H1 (cell line): ENCODE data around the gene APBA3. TPM values are rescaled to one million over a fixed set of nuclear protein-coding genes. Genes with fewer than 3 reads are reported as not detected.

Experiments
- EP300 ChIP-seq, 2 experiments: IDR thresholded peaks; 1 replicate in 1 of 2; 2 replicates in 1 of 2; pipeline ENCODE4 v1.6.1; 2011 to 2012; ENCODE audit warnings: low read depth in 2 of 2, low read length in 2 of 2, mild to moderate bottlenecking in 2 of 2, borderline replicate concordance in 1 of 2, inconsistent platforms in 1 of 2, moderate library complexity in 1 of 2
- JUN ChIP-seq: IDR thresholded peaks from 2 replicates; pipeline ENCODE4 v1.6.1; 2011; ENCODE audit warnings: low read depth, mild to moderate bottlenecking, improper control_type of control experiment, low read length
- KDM5A ChIP-seq: fragments of 200-600 bp; IDR thresholded peaks from 2 replicates; pipeline ENCODE4 v1.7.1; 2012; ENCODE audit warnings: mild to moderate bottlenecking, low read length, inconsistent platforms, mixed read lengths
- SP4 ChIP-seq: IDR thresholded peaks from 2 replicates; pipeline ENCODE4 v1.6.1; 2012; ENCODE audit warnings: low read length, inconsistent platforms
- TAF1 ChIP-seq: IDR thresholded peaks from 2 replicates; pipeline ENCODE4 v1.6.1; 2011; ENCODE audit warnings: mild to moderate bottlenecking, low read depth, low read length
- polyA plus RNA-seq, 7 experiments: library from polyadenylated mRNA; depleted of rRNA in 3 of 7; stranded (reverse) in 5 of 7; unstranded in 2 of 7; fragments of >200 nt in 5 of 7; fragments of 200-250 nt in 2 of 7; gene quantifications; 1 replicate in 5 of 7; 2 replicates in 1 of 7; 4 replicates in 1 of 7; pipeline versions ENCODE4 v1.2.1 to v1.2.3, GENCODE V29; 2011 to 2013; ENCODE audit warnings: missing spikeins in 2 of 7, mixed read lengths in 2 of 7
- total RNA-seq: library from RNA; stranded (reverse); fragmentation: NEBNext Ultra II Directional; extraction: Animal tissue kit (Norgen Biotek cat#: 25700); gene quantifications from 2 replicates; pipeline ENCODE4 v1.2.1, GENCODE V29; 2021
- TF ChIP-seq, protein P1 (sequence below): fragments of 300-600 bp; sonication (generic); IDR thresholded peaks from 2 replicates; pipeline ENCODE4 v1.7.1; 2012; ENCODE audit warnings: low read length, moderate library complexity, mild to moderate bottlenecking, inconsistent platforms; ENCODE audit not compliant: insufficient replicate concordance
- TF ChIP-seq, protein P2 (sequence below), 3 experiments: IDR thresholded peaks; 1 replicate in 2 of 3; 2 replicates in 1 of 3; pipeline versions ENCODE4 v1.5.1 to v1.6.1; 2011; ENCODE audit warnings: low read length in 3 of 3, mild to moderate bottlenecking in 3 of 3, inconsistent platforms in 2 of 3, low read depth in 1 of 3, moderate library complexity in 1 of 3; ENCODE audit not compliant: insufficient read depth in 1 of 3; ENCODE audit errors: control extremely low read depth in 1 of 3

Gene APBA3
- total and polyA plus RNA-seq, 2 of the 8 experiments (the other 6 are each of a cell fraction or from before 2014, with no cell fraction given): 21.4 to 36.9 TPM

DNA sequence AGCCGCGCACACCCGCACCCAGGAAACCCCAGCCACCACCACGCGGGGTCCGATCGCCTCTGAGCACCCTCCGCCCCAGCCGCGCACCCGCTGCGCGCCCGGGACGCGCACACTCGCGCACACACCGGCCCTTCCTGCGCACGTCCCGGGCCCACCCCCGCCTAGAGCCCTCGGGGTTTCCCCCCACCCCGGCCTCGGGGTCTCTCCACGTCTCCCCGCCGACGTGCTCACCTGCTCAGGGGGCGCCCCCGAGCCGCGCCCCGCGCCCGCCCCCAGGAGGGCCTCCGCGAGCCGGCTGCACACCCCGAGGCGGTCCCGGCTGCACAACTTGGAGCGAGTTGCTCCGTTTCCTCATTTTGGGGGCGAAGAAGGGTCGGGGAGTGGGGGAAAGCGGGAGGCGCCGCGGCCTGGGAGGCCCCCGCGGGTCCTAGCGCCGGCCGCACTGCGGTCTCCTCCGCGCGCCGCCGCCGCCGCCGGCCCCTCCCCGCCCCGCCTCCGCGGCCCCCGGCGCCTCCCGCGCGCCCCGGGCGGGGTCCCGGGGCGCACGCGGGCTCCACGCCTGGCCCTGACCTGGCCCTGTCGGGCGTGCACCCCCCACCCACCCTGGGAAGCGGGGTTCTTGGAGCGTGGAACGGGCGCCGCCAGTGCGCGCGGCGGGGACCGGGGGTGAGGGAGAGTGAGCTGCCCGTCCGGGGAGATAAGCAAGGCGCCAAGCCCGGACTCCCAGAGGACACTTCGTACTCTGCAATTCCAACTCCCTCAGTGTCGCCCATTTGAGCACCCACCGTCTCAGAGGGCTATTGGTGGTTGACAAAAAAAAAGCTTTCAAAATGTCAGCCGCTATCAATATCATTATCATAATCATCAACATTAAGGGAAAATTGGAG lies 24.7 kb upstream of the APBA3 start, which contains the start of gene MATK (continued):
- TF ChIP-seq, protein P1, sequence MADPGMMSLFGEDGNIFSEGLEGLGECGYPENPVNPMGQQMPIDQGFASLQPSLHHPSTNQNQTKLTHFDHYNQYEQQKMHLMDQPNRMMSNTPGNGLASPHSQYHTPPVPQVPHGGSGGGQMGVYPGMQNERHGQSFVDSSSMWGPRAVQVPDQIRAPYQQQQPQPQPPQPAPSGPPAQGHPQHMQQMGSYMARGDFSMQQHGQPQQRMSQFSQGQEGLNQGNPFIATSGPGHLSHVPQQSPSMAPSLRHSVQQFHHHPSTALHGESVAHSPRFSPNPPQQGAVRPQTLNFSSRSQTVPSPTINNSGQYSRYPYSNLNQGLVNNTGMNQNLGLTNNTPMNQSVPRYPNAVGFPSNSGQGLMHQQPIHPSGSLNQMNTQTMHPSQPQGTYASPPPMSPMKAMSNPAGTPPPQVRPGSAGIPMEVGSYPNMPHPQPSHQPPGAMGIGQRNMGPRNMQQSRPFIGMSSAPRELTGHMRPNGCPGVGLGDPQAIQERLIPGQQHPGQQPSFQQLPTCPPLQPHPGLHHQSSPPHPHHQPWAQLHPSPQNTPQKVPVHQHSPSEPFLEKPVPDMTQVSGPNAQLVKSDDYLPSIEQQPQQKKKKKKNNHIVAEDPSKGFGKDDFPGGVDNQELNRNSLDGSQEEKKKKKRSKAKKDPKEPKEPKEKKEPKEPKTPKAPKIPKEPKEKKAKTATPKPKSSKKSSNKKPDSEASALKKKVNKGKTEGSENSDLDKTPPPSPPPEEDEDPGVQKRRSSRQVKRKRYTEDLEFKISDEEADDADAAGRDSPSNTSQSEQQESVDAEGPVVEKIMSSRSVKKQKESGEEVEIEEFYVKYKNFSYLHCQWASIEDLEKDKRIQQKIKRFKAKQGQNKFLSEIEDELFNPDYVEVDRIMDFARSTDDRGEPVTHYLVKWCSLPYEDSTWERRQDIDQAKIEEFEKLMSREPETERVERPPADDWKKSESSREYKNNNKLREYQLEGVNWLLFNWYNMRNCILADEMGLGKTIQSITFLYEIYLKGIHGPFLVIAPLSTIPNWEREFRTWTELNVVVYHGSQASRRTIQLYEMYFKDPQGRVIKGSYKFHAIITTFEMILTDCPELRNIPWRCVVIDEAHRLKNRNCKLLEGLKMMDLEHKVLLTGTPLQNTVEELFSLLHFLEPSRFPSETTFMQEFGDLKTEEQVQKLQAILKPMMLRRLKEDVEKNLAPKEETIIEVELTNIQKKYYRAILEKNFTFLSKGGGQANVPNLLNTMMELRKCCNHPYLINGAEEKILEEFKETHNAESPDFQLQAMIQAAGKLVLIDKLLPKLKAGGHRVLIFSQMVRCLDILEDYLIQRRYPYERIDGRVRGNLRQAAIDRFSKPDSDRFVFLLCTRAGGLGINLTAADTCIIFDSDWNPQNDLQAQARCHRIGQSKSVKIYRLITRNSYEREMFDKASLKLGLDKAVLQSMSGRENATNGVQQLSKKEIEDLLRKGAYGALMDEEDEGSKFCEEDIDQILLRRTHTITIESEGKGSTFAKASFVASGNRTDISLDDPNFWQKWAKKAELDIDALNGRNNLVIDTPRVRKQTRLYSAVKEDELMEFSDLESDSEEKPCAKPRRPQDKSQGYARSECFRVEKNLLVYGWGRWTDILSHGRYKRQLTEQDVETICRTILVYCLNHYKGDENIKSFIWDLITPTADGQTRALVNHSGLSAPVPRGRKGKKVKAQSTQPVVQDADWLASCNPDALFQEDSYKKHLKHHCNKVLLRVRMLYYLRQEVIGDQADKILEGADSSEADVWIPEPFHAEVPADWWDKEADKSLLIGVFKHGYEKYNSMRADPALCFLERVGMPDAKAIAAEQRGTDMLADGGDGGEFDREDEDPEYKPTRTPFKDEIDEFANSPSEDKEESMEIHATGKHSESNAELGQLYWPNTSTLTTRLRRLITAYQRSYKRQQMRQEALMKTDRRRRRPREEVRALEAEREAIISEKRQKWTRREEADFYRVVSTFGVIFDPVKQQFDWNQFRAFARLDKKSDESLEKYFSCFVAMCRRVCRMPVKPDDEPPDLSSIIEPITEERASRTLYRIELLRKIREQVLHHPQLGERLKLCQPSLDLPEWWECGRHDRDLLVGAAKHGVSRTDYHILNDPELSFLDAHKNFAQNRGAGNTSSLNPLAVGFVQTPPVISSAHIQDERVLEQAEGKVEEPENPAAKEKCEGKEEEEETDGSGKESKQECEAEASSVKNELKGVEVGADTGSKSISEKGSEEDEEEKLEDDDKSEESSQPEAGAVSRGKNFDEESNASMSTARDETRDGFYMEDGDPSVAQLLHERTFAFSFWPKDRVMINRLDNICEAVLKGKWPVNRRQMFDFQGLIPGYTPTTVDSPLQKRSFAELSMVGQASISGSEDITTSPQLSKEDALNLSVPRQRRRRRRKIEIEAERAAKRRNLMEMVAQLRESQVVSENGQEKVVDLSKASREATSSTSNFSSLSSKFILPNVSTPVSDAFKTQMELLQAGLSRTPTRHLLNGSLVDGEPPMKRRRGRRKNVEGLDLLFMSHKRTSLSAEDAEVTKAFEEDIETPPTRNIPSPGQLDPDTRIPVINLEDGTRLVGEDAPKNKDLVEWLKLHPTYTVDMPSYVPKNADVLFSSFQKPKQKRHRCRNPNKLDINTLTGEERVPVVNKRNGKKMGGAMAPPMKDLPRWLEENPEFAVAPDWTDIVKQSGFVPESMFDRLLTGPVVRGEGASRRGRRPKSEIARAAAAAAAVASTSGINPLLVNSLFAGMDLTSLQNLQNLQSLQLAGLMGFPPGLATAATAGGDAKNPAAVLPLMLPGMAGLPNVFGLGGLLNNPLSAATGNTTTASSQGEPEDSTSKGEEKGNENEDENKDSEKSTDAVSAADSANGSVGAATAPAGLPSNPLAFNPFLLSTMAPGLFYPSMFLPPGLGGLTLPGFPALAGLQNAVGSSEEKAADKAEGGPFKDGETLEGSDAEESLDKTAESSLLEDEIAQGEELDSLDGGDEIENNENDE: no peak
- no peak for TF ChIP-seq SP4
- TF ChIP-seq KDM5A: no peak
- TF ChIP-seq EP300 (IDR thresholded peaks at IDR 0.05; ENCODE audit: borderline replicate concordance in 1 of 2, low read depth in 2 of 2, low read length in 2 of 2): no peak
- TF ChIP-seq TAF1: 0 out of 2 replicates have a peak, but pooled peaks have one; percentile 27
- TF ChIP-seq, protein P2, sequence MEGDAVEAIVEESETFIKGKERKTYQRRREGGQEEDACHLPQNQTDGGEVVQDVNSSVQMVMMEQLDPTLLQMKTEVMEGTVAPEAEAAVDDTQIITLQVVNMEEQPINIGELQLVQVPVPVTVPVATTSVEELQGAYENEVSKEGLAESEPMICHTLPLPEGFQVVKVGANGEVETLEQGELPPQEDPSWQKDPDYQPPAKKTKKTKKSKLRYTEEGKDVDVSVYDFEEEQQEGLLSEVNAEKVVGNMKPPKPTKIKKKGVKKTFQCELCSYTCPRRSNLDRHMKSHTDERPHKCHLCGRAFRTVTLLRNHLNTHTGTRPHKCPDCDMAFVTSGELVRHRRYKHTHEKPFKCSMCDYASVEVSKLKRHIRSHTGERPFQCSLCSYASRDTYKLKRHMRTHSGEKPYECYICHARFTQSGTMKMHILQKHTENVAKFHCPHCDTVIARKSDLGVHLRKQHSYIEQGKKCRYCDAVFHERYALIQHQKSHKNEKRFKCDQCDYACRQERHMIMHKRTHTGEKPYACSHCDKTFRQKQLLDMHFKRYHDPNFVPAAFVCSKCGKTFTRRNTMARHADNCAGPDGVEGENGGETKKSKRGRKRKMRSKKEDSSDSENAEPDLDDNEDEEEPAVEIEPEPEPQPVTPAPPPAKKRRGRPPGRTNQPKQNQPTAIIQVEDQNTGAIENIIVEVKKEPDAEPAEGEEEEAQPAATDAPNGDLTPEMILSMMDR (IDR thresholded peaks at IDR 0.05; ENCODE audit: control extremely low read depth in 1 of 3, insufficient read depth in 1 of 3, low read depth in 1 of 3, low read length in 3 of 3): no peak
- no peak for TF ChIP-seq JUN
